Measurements from ENCODE around the gene GNA15.

- TF ChIP-seq CTCF (IDR thresholded peaks at IDR 0.05; ENCODE audit: borderline replicate concordance, extremely low read depth, low read length, poor library complexity, severe bottlenecking) = no peak
- no peak for TF ChIP-seq EZH2 (IDR thresholded peaks at IDR 0.05; ENCODE audit: borderline replicate concordance, low read depth, low read length, severe bottlenecking)
Measured at GRCh38 chr19:3160219-3160618, 24.4 kb downstream of the GNA15 start.
